ENCODE results near the gene CYBA.
A peak's percentile ranks its signal among the peaks of the same experiment; 100 is the strongest.
"Not testable (repeated sequence)": the region's sequence is repeated elsewhere in the genome, so short reads cannot be mapped to it uniquely, and the experiment has no call there.

The CYBA gene

DNA sequence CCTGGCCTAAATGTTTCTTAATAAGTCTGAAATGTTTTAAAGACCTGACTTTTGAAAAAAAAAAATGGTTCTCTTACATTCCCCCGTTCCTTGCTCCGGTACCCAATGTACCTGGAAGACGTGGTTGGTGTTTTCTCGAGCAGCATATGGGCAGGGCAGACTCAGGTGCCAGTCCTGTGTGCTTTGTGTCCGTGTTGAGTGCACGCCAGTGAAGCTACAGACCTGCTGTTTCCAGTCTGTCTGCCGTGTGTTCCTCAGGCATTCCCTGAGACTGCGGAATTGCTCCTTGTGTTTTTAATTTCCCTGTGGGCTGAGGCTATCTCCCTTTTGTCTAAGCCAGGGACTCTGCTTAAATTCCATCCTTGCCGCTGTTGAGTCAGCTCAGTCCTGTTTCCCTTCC is 24.2 kb downstream of the CYBA start:
- no peak for DNase-seq

DNA sequence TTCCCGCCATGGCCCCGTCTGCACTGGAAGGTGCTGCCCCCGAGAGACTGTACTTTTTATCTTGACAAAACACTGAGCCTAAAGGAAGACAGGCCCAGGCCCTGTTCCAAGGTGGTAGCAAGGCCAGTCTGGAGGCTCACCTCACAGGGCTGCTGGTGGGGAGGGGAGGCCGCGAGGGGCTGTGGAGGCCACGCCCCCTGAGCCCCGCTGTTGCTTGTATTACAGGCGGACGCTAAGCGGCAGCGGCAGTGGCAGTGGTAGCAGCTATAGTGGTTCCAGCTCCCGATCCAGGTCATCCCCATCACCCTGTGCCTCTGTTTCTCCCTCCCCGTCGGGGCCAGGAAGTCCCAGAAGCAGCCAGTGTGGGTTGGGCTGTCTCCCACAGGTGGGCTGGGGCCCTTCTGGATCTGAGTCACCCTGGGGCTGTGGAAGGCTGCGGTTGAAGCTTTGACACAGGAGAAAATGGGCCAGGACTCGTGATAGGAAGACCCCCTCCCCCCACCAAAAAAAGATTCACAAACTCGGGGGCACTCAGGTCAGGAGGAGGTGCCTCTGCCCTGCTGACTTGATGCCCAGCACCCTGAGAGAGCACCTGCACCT is 25.8 kb downstream of the CYBA start:
- DNase-seq, result no peak

DNA sequence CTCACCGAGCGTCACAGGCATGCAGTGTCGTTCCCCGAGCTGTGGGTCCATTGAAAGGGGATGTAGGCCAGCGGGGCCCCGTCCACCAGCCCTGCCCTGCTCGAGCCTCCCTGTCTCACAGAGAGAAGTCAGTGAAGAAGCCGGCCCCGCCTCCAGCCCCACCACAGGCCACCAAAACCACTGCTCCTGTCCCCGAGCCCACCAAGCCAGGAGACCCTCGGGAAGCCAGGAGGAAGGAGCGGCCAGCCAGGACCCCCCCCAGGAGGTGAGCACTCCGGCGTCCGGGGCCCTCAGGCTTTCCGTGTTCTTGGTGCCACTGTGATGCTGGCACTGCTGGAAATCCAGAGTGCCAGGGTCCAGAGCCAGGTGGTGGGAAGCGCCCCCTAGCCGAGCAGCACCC is 26.4 kb downstream of the CYBA start:
- DNase-seq, result no peak

DNA sequence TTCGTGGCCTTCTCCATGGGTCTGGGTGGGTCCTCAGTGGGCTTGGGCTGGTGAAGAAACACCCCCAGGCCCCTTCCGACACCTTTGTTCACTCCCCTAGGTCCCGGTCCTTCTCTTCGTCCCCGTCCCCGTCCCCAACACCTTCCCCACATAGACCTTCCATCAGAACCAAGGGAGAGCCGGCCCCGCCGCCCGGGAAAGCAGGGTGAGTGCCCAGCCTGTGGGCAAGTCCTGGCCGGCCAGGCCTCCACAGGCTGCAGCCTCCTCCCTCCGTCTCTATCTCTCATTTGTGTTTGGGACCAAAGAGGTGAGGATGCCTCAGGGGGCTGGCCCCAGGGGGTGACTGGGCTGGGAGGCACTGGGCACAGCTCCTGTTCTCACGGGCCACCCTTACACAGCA is 27.0 kb downstream of the CYBA start:
- no peak for DNase-seq

DNA sequence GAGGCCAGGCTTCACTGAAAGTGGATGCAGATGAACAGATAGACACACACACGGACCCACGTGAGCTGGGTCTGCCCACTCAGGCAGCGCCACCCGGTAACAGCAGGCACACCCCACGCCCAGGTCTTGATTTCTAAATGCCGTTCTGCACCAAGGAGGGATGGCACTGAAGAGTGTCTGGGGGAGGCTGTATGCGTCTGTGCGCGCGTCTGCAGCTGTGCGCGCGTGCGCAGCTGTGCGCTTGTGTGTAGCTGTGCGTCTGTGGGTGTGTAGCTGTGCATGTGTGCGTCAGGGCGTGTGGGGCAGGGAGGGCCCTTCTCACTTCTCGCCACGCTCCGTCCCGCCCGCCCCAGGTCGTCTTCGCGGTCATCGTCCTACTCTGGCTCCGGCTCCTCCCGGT is 28.0 kb downstream of the CYBA start:
- no peak for DNase-seq

DNA sequence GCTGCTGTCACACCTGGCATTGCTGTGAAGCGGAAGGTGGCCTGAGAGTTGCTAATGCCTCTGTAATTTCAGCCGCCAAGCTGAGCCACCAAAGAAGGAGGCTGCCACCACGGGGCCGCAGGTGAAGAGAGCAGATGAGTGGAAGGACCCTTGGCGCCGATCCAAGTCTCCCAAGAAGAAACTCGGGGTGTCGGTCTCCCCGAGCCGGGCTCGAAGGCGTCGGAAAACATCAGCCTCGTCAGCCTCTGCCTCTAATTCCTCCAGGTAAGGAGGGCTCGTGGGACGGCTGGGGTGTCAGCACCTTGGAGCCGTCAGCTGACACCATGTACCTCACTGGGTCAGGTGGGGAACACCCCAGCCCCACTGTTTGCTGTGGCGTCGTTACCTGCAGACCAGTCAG is 28.7 kb downstream of the CYBA start:
- no peak for DNase-seq

DNA sequence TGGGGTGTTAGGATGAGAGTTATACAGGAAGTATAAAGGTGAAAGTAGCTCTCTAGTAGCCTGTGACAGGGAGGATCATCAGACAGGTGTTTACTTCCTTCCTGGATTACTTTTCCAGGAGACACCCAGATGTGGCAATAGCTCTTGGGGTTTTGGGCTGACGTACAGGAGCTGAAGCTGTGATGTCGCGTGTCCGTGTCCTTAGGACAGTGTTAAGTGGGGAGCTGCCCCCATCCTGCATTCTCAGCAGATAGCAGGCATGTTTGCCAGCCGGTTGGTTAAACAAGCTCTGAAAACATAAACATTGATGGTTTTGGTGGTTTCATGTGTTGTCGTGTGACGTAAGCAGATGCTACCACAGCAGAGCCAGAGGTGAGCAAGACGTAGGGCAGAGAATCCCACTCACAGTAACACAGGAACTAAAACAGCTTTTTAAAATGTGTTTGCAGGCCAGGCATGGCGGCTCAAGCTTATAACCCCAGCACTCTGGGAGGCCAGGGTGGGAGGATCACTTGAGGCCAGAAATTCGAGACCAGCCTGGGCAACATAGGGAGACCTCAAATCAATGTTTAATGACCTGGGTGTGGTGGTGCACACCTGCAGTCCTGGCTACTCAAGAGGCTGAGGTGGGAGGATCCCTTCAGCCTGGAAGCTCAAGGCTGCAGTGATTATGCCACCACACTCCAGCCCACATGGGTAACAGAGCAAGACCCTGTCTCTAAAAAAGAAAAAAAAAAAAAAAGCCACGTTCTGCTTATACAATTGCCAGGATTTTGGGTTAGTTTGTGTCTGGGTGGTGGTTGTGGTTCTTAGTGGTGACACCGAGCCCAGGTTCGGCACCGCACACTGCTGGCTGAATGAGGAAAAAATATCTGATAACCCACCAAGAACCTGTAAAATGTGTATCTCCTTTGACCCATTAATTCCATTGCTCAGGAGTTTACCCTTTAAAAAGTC is 30.7 kb downstream of the CYBA start:
- DNase-seq, result no peak

DNA sequence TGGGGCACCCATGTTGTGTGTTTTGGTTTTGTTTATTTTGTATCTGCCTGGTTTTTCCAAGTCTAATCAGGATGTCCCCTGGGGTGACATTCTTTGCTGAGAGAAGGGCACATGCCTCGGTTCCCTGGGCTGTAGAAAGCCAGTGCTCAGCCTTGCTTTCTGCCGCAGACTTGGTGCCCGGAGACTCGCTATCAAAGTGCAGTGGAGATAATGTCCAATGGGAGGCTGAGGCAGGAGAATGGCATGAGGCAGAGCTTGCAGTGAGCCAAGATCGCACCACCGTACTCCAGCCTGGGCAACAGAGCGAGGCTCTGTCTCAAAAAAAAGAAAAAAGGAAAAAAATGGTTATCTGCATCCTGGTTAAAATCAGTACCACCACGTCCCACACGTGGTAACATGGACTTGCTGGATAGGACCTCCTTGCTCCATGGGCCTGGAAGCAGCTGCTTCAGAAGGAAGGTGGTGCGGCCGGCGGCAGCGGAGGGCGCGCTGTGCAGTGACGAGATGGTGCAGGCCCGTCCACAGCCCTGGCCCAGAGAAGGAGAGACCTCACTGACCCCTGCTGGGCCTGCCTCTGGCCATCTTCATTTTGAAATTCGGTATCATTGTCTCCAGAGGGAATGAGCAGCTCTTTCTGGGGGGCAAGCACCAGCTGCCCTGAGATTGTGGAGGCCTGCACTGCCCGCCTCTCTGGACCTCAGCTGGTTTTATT is 31.7 kb downstream of the CYBA start:
- DNase-seq, result no peak

DNA sequence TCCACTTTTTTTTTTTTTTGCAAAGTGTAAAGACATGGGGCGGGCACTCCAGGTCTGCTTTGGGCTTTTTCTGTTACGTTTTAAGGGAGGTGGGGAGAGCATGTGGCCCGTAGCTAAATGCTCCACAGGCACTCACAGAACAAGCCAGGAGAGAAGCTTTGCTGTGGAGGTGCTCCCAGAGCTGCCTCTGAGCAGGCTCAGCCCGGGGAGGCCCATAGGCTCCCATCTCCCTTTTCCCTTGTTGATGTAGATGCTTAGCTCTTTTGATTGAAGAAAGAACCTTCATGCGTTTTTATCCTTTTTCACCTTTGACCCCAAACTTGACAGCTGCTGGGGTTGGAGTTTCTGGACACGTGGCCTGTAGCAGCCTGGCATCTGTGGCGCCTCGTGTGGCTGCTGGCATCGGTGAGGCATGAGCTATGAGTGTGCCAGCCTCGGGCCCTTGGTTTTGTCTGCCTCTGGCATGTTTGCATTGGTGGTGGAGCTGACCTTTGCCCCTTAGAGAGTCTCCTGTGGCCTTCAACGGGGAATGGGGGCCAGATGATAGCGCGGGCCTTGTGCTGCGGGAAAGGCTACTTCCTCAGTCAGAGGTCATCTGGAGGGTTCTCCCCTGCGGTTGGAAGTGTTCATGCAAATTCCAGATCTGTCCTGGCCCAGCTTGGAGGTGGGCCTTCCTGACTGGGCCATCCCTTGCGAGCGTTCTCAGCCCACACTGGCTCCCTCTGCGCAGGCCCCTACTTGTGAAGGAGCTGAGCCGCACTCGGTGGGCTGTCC is 32.5 kb downstream of the CYBA start:
- DNase-seq, result no peak

DNA sequence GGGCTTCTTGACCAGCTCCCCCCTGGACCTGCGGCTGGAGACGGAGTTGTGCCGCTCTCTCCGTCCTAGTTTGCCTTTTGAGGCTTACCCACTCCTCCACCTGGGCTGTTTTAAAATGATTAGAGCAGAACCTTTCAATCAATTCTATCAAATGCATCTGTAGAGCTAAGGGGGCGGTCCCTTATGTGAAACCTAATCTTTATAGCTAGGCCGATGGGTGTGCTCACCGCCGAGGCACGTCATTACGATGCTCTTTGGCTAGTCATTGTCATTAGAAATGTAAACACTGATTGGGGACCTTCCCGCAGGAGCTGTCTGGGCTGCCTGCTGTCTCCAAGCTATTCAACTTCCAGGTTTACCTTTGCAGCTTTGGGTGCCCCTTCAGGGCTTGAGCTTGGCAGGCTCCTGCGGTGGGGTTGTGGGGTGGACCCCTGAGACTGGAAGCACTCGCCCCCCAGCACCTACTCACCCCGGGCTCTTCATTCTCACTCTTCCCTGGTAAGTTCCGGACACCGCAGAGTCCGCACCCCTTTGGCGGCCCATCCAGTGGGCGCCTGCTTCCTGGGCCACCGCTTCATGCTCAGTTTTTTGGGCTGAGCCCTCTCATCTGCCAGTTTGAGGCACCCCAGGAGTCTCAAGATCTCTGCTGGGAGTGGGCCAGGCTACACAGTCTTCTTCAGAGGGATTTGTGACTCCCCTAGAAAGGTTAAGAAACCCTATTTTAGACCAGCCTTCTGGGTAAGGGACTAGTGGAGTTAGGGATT is 33.4 kb downstream of the CYBA start:
- DNase-seq, result peak; percentile 57

DNA sequence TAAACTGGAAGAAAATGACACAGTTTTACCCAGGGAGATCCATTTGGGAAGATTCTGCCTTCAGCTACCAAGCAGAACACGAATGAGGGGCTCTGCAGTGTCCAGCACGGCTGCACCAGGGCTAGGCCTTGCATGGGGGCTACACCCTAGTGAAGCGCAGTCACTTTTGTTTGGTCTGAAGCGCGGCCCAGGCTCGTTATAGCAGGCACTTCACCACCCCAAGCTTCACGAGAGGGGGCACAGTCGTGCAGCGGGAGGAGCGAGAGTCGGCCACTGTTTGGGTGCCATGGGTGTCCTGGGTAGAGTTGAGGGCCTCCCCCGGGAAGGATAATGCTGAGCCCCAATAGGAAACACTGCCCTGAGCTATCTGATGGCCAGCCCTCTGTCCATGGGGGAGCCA is 34.1 kb downstream of the CYBA start:
- DNase-seq, result no peak

DNA sequence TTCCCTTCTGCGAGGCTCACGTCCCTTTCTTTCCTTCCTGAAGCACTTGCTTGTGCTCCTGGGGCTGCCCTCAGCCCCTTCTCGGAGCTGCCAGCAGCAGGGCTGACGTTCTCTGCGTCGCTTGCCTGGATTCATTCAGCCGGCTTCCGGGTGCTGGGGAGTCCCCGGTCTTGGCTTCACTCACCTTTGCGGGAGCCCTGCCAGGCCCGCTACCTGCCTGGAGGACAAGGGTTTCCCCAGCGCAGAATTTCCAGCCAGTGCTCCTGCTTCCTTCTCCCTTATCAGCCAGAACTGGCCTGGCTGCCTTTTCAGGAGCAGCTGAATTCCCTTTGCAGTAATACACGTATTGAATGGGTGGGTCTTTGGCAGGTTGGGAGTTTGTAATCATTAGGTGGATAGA is 34.5 kb downstream of the CYBA start:
- peak; percentile 63 for DNase-seq

DNA sequence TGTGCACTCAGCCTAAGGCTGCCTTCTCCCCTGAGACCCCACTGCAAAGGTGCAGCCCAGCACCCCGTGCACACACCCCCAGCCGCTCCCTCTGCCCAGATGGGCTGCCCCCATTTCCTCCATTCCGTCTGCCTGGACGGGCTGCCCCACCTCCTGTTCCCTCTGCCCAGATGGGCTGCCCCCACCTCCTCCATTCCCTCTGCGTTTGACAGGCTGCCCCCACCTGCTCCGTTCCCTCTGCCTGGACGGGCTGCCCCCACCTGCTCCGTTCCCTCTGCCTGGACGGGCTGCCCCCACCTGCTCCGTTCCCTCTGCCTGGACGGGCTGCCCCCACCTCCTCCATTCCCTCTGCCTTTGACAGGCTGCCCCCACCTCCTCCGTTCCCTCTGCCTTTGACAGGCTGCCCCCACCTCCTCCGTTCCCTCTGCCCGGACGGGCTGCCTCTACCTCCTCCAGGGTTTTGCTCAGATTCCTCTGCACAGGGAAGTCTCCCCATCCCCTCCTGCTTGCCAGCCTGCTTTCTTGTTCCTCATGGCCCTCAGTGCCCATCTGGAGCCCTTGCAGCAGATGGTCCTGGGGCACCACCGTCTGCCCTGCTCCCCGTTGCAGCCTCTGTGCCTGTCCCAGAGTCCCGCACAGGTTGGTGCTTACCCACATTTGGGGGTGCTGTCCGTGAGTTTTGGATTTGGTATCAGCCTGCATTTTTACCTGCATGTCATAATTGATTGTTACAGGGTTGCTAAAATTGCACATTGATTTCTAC is 35.9 kb downstream of the CYBA start:
- no peak for DNase-seq

DNA sequence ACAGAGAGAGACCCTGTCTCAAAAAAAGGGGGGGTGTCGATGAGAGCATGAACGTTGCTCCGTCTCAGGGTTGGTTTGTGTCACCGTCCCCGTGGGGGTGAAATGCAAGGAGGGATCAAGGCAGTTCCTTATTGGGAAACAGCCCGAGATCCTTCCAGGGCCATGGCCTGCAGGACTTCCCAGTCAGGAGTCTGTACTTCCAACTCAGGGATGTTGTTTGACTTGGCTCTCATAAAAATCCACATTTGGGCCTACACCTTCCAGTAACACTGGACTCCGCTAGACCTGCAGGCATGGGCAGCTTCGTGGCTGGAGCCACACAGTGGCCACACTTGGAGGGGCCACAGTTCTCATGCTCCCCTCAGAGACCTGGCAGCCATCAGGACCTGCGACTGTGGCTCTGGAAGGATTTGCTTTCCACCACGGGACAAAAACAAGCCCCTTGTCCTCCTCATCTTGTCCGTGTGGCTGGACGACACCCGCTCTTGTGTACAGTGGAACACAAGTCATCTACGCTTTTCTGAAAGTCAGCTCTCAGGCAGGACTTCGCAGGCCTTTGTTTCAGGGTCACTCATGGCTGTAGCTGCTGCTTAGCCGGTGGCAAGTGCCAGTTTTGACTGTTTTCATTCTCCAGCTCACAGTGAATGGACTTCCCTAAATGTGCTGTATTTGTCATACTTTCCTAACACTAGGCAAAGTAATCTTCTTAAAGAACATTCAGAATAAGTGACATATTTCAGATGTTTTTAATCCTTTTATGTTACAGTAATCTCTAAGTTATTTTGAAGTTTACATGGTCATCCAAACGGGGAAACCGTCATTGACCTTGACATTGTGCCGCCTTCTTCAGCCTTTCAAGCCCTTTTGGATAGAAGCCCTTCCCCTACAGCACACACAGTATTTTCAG is 36.7 kb downstream of the CYBA start:
- DNase-seq, result no peak

DNA sequence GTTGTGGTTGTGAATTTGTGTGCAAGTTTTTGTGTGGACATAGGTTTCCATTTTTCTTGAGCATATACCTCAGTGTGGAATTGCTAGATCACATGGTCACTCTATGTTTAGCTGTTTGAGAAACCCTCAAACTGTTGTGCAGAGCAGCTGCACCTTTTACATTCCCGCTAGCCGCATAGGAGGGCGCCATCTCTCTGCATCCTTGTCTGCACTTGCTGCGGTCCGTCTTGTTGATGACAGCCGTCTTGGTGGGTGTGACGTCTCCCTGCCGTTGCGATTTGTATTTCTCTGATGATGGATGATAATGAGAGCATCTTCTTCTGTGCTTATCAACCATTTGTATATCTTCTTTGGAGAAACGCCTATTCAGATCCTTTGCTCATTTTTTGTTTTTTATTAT is 37.6 kb downstream of the CYBA start:
- DNase-seq, result no peak

DNA sequence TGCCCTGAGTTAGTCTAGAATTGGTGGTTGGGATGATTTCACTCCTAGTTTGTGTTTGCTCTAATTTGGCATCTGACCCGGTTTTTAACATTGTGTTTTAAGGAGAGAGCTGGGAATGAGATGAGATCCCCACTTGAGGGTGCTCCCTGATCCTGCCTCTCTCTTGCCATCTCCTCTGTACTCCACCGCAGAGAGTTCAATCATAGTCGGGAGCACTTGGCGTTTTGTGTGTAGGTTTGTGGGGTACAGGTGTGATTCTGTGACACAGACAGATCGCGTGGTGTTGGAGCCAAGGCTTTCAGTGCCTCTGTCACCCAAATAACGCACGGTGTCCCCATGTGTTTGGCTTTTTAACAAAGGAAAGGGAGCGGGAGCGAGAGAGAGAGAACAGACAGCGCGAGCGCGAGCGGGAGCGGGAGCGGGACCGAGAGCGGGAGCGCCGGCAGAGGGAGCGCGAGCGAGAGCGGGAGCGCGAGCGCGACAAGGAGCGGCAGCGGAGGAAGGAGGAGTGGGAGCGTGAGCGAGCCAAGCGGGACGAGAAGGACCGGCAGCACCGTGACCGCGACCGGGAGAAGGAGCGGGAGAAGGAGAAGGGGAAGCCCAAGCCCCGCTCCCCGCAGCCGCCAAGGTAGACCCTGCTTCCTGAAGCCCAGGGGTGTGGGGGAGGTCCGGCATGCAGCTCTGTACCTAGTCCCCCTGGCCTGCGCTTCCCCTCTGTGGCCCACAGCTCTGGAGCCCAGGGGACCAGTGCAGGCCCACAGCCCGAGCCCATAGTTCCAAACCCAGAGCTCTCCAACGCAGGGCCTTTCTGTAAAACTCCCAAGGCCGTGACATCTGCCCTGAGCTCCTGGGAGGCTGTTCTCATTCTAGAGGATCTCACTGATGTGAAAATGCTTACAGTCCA is 39.7 kb downstream of the CYBA start:
- DNase-seq, result no peak

DNA sequence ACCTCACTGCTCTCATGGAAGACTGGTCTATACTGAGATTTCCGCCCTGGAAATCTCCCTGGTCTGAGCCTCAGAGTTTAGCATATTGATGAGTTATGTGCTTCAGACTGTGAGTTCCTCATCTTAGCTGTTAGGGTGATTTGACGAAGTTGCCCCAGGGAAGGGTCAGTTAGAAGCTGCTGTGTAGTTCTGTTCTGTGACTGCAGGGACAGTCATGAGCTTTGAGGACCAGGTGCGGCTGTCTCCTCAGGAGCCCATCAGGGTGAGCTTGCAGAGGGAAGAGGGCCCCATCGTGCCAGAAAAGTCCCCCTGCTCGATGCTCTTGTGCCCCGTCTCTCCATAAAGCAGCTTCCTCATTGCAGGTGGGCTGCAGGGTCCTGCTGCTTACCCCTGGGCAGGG is 40.8 kb downstream of the CYBA start:
- DNase-seq, result no peak

DNA sequence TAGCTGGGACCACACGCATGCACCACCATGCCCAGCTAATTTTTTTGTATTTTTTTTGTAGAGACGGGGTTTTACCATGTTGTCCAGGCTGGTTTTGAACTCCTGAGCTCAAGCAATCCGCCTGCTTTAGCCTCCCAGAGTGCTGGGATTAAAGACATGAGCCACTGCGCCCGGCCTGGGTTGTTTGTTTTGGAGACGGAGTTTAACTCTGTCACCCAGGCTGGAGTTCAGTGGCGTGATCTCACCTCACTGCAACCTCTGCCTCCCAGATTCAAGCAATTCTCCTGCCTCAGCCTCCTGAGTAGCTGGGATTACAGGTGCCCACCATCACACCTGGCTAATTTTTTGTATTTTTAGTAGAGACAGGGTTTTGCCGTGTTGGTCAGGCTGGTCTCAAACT is 41.4 kb downstream of the CYBA start:
- DNase-seq, result not testable (repeated sequence)

DNA sequence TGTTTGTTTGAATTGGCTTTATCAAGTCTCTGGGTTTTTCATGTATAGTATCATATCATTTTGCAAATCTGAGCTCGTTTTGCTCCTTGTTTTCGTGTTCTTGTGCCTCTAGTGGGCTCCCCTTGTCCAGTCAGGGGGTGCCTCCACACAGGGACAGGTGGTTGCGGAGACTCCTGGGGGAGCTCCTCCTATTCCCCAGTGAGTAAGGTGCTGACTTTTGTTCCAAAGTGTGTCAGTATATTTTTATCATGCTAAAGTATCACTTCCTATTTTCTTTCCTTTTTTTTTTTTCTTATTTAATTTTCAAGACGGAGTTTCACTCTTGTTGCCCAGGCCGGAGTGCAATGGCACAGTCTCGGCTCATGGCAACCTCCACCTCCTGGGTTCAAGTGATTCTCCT is 42.8 kb downstream of the CYBA start:
- no peak for DNase-seq
